Prostate gland (tissue), 2 donors: ENCODE measurements around the gene NOTUM. TPM values are rescaled to one million over a fixed set of nuclear protein-coding genes. Genes with fewer than 3 reads are reported as not detected.

Experiments used
- DNase-seq: peaks from one replicate; pipeline ENCODE4 v3.0.0-alpha.2; 2019; ENCODE audit warnings: low spot score
- H3K27ac ChIP-seq, 2 donors: fragments of 200-600 bp; sonication (generic); 2 replicates each; pipeline ENCODE4 v1.5.1; 2017 to 2019
- H3K27me3 ChIP-seq: fragments of 200-600 bp; sonication (generic); replicated peaks from 2 replicates; pipeline ENCODE4 v1.5.1; 2019; ENCODE audit not compliant: insufficient read depth
- H3K36me3 ChIP-seq, 2 donors: fragments of 200-600 bp; sonication (generic); 1 replicate in 1 of 2; 2 replicates in 1 of 2; pipeline versions ENCODE4 v1.5.1 to v1.8.1; 2017 to 2019
- H3K4me1 ChIP-seq: fragments of 200-600 bp; sonication (generic); replicated peaks from 2 replicates; pipeline ENCODE4 v1.5.1; 2019
- H3K4me3 ChIP-seq, 2 donors: fragments of 200-600 bp; sonication (generic); 2 replicates each; pipeline ENCODE4 v1.5.1; 2017 to 2019
- H3K9me3 ChIP-seq: fragments of 200-600 bp; sonication (generic); 2 replicates; pipeline ENCODE4 v1.5.1; 2017
- POLR2A ChIP-seq: fragments of 450-650 bp; IDR thresholded peaks from one replicate; pipeline ENCODE4 v1.6.1; 2016; ENCODE audit warnings: antibody characterized with exemption, mild to moderate bottlenecking
- POLR2AphosphoS5 ChIP-seq: sonication (generic); formaldehyde crosslinking; IDR thresholded peaks from one replicate; pipeline ENCODE4 v1.6.1; 2017; ENCODE audit warnings: antibody characterized with exemption
- WGBS: methylation state at CpG from one replicate; pipeline ENCODE4 v1.1.5; 2018; 5-methylcytosine and 5-hydroxymethylcytosine counted together
- intact Hi-C: fragments of 100-400 bp; cut with DNase I; formaldehyde crosslinking; loops from one replicate; pipeline ENCODE4 v1.14.2; 2022
- total RNA-seq, 2 donors: library from RNA; depleted of rRNA; stranded (reverse); fragments of >200 nt; gene quantifications; one replicate each; pipeline ENCODE4 v1.1.0, GENCODE V29; 2016
- TF ChIP-seq, protein P1 (sequence below), 4 experiments: fragments of 200-600 bp in 2 of 4; fragments of 450-650 bp in 2 of 4; sonication (generic) in 2 of 4; IDR thresholded peaks; 1 replicate in 3 of 4; 2 replicates in 1 of 4; pipeline ENCODE4 v1.5.1; 2016 to 2019; ENCODE audit warnings: antibody characterized with exemption in 4 of 4, mild to moderate bottlenecking in 2 of 4, moderate library complexity in 2 of 4

NOTUM gene
- total RNA-seq, 2 donors from 2014 or later: 0.50 to 8.3 TPM

DNA sequence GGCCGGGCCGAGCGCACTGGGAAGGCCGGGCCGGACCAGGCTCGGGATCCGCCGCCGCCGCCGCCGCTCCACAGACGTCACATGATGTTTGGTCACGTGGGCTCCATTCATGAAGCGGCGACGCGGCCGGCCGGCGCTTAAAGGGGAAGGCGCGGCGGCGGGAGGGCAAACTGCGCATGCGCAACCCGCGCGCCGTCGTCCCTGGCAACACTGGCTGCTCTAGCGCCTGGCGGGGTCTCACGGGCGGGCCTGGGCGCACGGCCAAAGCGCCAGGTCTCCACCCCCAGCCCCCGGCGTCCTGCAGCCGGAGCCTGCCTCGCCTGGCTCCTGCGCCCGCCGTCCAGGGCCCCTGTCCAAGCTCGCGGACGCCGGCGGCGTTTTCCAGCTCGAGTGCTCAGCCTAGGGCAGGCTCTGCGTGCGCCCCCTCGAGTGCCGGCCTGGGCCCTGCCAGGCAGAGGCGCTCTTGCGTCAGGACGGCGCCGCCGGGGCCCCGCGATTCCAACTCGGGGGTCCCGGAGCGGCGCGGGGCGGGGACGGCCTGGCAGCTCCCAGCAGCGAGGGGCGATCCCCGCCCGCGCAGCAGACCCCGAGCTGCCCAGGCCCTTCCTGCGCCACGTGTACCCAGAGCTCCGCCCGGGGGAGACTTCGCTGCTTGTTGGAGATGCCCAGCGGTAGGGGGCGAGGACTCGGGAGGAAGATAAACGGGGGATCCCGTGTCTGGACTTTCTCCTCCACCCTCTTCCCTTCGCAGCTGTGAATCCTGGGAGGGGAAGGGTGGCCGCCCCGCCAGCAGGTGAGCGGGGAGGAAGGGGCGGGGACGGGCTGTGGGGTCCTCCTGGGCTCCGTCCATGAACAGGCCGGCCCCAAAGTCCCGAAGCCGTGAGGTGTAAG is 33.1 kb downstream of the NOTUM start, which contains the start of gene MAFG:
TSS of gene MAFG (minus strand) at position 83 of the 891 bp plus-strand sequence. CDS start 4,550 bp downstream, outside the sequence.
- intact Hi-C loops: no loop called here
- H3K36me3 ChIP-seq: no peaks in the 10 kb centered on the region
- TF ChIP-seq, protein P1, sequence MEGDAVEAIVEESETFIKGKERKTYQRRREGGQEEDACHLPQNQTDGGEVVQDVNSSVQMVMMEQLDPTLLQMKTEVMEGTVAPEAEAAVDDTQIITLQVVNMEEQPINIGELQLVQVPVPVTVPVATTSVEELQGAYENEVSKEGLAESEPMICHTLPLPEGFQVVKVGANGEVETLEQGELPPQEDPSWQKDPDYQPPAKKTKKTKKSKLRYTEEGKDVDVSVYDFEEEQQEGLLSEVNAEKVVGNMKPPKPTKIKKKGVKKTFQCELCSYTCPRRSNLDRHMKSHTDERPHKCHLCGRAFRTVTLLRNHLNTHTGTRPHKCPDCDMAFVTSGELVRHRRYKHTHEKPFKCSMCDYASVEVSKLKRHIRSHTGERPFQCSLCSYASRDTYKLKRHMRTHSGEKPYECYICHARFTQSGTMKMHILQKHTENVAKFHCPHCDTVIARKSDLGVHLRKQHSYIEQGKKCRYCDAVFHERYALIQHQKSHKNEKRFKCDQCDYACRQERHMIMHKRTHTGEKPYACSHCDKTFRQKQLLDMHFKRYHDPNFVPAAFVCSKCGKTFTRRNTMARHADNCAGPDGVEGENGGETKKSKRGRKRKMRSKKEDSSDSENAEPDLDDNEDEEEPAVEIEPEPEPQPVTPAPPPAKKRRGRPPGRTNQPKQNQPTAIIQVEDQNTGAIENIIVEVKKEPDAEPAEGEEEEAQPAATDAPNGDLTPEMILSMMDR (IDR thresholded peaks at IDR 0.05): peak in 2 of 4 experiments; percentile 26 to 54
- TF ChIP-seq POLR2A (peak; percentile 72), POLR2AphosphoS5 (peak; percentile 93)
- H3K4me3 ChIP-seq: peak within 1 kb of the TSS; percentile 89 to 98
- under 1% methylated on average over 56 of the region's 98 CpGs for WGBS
- no peaks in the 10 kb centered on the region for H3K9me3 ChIP-seq
- H3K27me3 ChIP-seq: no peaks in the 10 kb centered on the region
- DNase-seq: peak; percentile 90
- peak within 1 kb of the TSS; percentile 83 to 85 for H3K27ac ChIP-seq
- peaks cover 22% of the 10 kb centered on the region for H3K4me1 ChIP-seq

DNA sequence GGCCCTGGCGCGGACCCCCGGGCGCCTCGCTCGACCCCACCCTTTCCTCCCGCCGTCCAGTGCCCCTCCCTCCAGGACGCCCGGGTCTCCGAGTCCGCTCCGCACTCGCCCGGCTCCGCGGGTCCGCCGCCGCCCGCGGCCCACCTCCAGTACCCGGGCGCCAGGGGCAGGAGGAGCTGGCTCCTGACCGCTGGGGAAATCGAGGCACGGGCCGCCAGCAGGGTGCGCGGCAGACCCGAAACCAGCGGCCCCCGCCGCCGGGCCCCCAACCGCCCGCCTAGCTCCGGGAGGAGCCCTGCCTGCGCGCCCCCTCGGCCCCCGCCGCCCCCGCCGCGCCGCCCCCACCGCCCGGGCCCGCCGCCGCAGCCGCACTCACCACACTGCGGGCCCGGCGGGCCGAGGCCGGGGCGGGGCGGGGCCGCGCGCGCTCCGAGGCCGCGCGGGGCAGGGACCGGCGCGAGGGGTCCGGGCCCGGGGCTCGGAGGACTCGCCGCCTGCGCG is 33.8 kb downstream of the NOTUM start:
- 1% methylated on average over 10 of the region's 78 CpGs for WGBS
- intact Hi-C loops: no loop called here
- DNase-seq: no peak
- Histone ChIP-seq H3K27ac (peak overlapping the region; percentile 83 to 85), H3K9me3 (no peaks in the 10 kb centered on the region), H3K36me3 (no peaks in the 10 kb centered on the region), H3K27me3 (no peaks in the 10 kb centered on the region), H3K4me3 (peak overlapping the region; percentile 89 to 98), H3K4me1 (peaks cover 22% of the 10 kb centered on the region)
- TF ChIP-seq, protein P1 (IDR thresholded peaks at IDR 0.05): no peak
- no peak for TF ChIP-seq POLR2AphosphoS5

DNA sequence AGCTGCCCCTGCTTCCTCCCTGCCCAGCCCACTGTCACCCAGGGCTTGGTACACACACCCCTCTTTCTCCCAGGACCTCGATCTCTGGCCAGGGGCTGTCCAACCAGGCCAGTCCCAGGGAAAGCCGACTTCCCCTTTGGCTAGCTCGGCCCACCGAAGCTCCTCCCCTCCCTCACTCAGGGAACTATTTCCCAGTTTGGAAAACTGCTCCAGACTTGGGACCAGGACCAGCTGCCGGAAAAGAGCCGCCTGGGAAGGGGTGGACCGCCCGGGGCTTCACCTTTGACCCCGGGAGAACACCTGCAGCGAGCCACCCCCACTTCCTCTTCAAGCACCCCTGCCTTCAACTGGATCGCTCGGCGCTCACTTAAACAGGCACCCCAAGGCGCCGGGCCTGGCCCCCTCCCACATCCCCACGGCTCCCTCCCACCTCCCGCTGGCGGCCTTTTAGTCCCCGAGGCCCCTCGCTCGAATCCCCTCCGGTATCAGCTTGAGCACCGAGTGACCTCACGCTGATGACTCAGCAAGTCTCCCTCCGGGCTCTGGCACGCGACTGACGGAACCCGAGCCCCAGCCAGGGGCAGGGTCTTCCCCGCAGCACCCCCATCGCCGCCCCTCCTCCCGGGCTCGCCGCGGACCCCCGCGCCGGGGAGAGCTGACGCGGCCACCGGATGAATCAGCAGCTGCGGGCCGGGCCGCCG is 34.4 kb downstream of the NOTUM start:
- Histone ChIP-seq H3K4me1 (peaks cover 22% of the 10 kb centered on the region), H3K27me3 (no peaks in the 10 kb centered on the region), H3K4me3 (peak overlapping the region; percentile 89 to 98), H3K9me3 (no peaks in the 10 kb centered on the region), H3K27ac (peak overlapping the region; percentile 83 to 85), H3K36me3 (no peaks in the 10 kb centered on the region)
- DNase-seq: peak; percentile 51
- intact Hi-C loops: no loop called here
- TF ChIP-seq, protein P1 (IDR thresholded peaks at IDR 0.05): no peak
- TF ChIP-seq POLR2A (peak; percentile 38), POLR2AphosphoS5 (peak; percentile 61)
- under 1% methylated on average over 32 of the region's 46 CpGs for WGBS

DNA sequence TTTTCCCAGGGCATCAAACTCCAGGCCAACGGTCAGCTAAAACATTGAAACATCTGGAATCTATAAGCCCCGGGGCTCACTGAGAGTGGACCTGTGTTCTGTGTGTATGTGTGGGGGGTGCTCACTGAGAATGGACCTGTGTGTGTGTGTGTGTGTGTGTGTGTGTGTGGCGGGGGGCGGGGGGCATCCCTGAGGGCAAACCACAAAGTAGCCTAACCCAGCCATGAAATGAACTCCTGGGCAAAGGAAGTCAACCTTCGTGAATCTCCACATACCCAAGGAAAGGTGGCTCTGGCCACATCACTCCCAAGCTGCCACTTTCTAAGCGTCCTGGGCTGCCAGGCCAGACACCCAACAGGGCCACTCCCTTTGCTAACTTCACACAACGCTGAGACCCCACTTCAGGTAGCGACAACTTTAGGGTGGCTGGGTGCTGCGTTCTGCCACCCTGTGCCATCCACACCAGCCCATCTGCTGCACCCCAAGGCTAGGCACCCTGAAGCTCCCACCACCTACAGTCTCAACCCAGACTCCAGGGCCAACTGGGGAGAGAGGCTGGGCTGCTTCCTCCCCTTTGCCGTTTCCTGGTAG is 35.0 kb downstream of the NOTUM start:
- Histone ChIP-seq H3K9me3 (no peaks in the 10 kb centered on the region), H3K27me3 (no peaks in the 10 kb centered on the region), H3K4me3 (peak overlapping the region; percentile 89 to 98), H3K4me1 (peaks cover 22% of the 10 kb centered on the region), H3K27ac (peak overlapping the region; percentile 83 to 85), H3K36me3 (no peaks in the 10 kb centered on the region)
- no peak for TF ChIP-seq POLR2A
- no peak for TF ChIP-seq POLR2AphosphoS5
- TF ChIP-seq, protein P1 (IDR thresholded peaks at IDR 0.05): no peak
- DNase-seq: no peak
- intact Hi-C loops: no loop called here
- 61% methylated on average over 10 of the region's 10 CpGs for WGBS
